Parathyroid adenoma (tissue), 2 donors: Measurements from ENCODE around the gene TPM4.

Source experiments
- H2AFZ ChIP-seq: fragments of 300-600 bp; sonication (generic); one replicate; pipeline ENCODE4 v1.7.0; 2017; ENCODE audit warnings: antibody characterized with exemption, mild to moderate bottlenecking
- H3K27ac ChIP-seq: fragments of 300-600 bp; sonication (generic); one replicate; pipeline ENCODE4 v1.7.0; 2017
- H3K27me3 ChIP-seq: fragments of 300-600 bp; sonication (generic); one replicate; pipeline ENCODE4 v1.7.0; 2017; ENCODE audit warnings: low read length; ENCODE audit not compliant: control insufficient read depth, insufficient read depth
- H3K36me3 ChIP-seq: fragments of 300-600 bp; sonication (generic); one replicate; pipeline ENCODE4 v1.7.0; 2017; ENCODE audit warnings: low read length; ENCODE audit not compliant: control insufficient read depth, insufficient read depth
- H3K4me1 ChIP-seq: fragments of 300-600 bp; sonication (generic); one replicate; pipeline ENCODE4 v1.7.0; 2017; ENCODE audit warnings: control low read depth
- H3K4me2 ChIP-seq: fragments of 300-600 bp; sonication (generic); one replicate; pipeline ENCODE4 v1.7.0; 2017; ENCODE audit warnings: low read length
- H3K4me3 ChIP-seq: fragments of 300-600 bp; sonication (generic); one replicate; pipeline ENCODE4 v1.7.0; 2017; ENCODE audit warnings: low read depth, low read length
- H3K79me2 ChIP-seq: fragments of 300-600 bp; sonication (generic); one replicate; pipeline ENCODE4 v1.7.0; 2017; ENCODE audit warnings: control low read depth
- H3K9ac ChIP-seq: fragments of 300-600 bp; sonication (generic); one replicate; pipeline ENCODE4 v1.7.0; 2017; ENCODE audit warnings: mild to moderate bottlenecking
- H3K9me3 ChIP-seq: fragments of 300-600 bp; sonication (generic); one replicate; pipeline ENCODE4 v1.7.0; 2017; ENCODE audit warnings: low read length; ENCODE audit not compliant: control insufficient read depth
- CTCF ChIP-seq: fragments of 300-600 bp; sonication (generic); IDR thresholded peaks from one replicate; pipeline ENCODE4 v1.7.0; 2017; ENCODE audit warnings: antibody characterized with exemption, mild to moderate bottlenecking
- donor health status: primary hyperparathyroidism.

TPM4 gene

GRCh38 chr19:16068696-16069259 is 7.5 kb upstream of the TPM4 start:
- no peaks in the 10 kb centered on the region for H3K9me3 ChIP-seq
- no peak overlapping the region for H2AFZ ChIP-seq
- no peak overlapping the region for H3K27ac ChIP-seq
- no peaks in the 10 kb centered on the region for H3K27me3 ChIP-seq
- no peaks in the 10 kb centered on the region for H3K4me1 ChIP-seq
- no peak overlapping the region for H3K4me3 ChIP-seq
- no peaks in the 10 kb centered on the region for H3K36me3 ChIP-seq
- no peak overlapping the region for H3K4me2 ChIP-seq
- H3K9ac ChIP-seq = no peak overlapping the region
- no peaks in the 10 kb centered on the region for H3K79me2 ChIP-seq
- no peak for TF ChIP-seq CTCF

- Histone ChIP-seq H3K27ac (peak overlapping the region; percentile 68), H2AFZ (no peak overlapping the region), H3K4me1 (no peaks in the 10 kb centered on the region), H3K4me2 (no peak overlapping the region), H3K27me3 (no peaks in the 10 kb centered on the region), H3K4me3 (no peak overlapping the region), H3K79me2 (no peaks in the 10 kb centered on the region), H3K36me3 (no peaks in the 10 kb centered on the region), H3K9ac (no peak overlapping the region), H3K9me3 (no peaks in the 10 kb centered on the region)
- TF ChIP-seq CTCF = no peak
Observed at GRCh38 chr19:16069813-16070365, 6.4 kb upstream of the TPM4 start.

- Histone ChIP-seq H3K4me1 (no peaks in the 10 kb centered on the region), H3K36me3 (no peaks in the 10 kb centered on the region), H3K9me3 (no peaks in the 10 kb centered on the region), H3K79me2 (no peaks in the 10 kb centered on the region), H3K4me2 (no peak overlapping the region), H3K27ac (peak overlapping the region; percentile 68), H2AFZ (peak overlapping the region; percentile 11), H3K27me3 (no peaks in the 10 kb centered on the region), H3K4me3 (no peak overlapping the region), H3K9ac (no peak overlapping the region)
- no peak for TF ChIP-seq CTCF
Observed at GRCh38 chr19:16070366-16070990, 5.8 kb upstream of the TPM4 start.

- TF ChIP-seq CTCF = no peak
- H2AFZ ChIP-seq = peak overlapping the region; percentile 11
- no peak overlapping the region for H3K4me3 ChIP-seq
- no peaks in the 10 kb centered on the region for H3K79me2 ChIP-seq
- peak overlapping the region; percentile 68 for H3K27ac ChIP-seq
- H3K4me2 ChIP-seq = no peak overlapping the region
- no peaks in the 10 kb centered on the region for H3K9me3 ChIP-seq
- H3K4me1 ChIP-seq = no peaks in the 10 kb centered on the region
- H3K9ac ChIP-seq = no peak overlapping the region
- no peaks in the 10 kb centered on the region for H3K27me3 ChIP-seq
- H3K36me3 ChIP-seq = no peaks in the 10 kb centered on the region
Observed at GRCh38 chr19:16071072-16071691, 5.1 kb upstream of the TPM4 start.
